ENCODE data around the gene C11orf21.
"Not testable (repeated sequence)": the region's sequence is repeated elsewhere in the genome, so short reads cannot be mapped to it uniquely, and the experiment has no call there.

C11orf21 gene
- total RNA-seq = 60.7 to 140 reads per million in 2 donors

- DNase-seq = peak; percentile 50
Observed at GRCh38 chr11:2301631-2302305, at the start of gene C11orf21, which contains the start of gene TSPAN32. C11orf21 (minus strand) TSS chr11:2301918; CDS start chr11:2301808, 110 bp downstream. TSPAN32 (plus strand) TSS chr11:2302013; CDS start chr11:2302150, 137 bp downstream.

DNA sequence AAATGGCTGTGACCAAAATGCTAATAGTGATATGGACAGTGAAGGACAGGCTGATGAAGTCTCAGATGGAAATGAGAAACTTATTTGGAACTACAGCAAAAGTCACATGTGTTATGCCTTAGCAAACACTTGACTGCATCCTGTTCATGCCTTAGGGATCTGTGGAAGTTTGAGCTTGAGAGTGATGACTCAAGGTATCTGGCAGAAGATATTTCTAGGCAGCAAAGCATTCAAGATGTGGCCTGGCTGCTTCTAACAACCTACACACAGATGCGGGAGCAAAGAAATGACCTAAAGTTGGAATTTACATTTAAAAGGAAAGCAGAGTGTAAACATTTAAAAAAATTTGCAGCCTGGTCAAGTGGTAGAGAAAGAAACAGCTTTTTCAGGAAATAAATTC lies 47.3 kb upstream of the C11orf21 start:
- no peak for DNase-seq

DNA sequence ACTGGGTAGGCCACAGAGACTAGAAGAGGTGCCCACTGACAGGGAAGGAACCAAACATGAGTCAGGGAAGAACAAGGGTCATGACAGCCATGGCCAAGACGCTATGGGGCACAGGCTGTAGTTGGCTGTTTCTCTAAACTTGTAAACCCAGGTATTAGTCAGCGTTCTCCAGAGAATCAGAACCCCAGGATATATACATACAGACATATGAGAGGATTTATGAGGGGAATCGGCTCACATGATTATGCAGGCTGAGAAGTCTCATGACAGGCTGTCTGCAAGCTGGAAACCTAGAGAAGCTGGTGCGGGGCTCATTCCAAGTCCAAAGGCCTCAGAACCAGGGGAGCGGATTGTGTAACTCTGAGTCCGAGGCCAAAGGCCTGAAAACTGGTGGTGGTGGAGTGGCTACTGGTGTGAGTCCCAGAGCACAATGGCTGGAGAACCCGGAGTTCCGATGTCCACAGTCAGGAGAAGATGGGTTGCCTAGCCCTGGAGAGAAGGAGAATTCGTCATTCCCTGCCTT lies 45.7 kb upstream of the C11orf21 start:
- DNase-seq = no peak

DNA sequence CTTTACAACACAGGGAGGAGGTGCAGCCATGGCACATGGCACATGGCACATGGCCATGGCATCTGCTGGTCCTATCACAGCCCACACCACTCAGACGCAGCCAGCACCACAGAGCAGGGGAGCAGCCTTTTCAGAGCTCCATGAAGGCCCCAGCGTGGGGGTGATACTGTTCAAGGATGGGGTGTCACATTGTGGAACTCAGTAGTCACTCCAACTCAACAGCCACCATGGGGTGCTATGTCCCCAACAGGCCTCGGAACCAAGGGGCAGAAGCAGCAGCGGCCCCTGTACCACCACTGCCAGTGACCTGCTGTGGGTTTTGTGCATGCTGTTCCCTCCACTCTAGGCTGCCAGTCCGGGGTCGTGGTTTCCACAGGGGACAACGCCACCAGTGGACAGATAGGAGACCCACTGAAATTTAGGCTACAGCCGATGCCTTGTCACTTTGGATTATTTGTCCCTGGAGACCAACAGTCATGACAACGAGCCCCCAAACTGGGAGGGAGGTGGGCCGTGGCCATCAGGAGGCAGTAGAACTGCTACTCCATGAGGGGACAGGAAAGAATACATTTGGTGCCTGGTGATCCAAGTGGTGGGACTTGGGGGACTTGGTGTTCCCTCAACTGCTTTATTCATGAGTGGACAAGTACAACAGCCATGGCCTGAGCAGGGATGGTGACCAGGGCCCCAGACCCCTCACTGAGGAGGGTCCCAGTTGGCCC lies 45.0 kb upstream of the C11orf21 start:
- no peak for DNase-seq

DNA sequence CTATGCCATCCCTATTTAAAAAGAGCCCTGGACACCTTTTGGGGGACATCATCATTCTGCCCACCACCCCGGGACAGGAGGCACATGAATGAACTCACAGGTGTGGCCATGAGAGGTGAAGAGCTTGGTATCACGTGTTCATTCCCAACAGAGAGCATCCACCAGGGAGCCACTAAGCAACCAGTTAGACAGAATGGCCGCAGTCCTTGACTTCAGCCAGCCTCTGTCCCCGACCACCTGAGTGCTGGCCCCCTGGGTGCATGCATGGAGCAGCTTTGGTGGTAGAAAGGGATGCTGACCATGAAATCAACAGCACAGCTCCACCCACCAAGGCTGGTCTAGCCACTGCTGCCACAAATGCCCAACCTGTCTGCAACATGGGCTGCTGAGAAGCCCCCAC lies 44.3 kb upstream of the C11orf21 start:
- no peak for DNase-seq

GRCh38 chr11:2345050-2345449 lies 43.3 kb upstream of the C11orf21 start:
- DNase-seq = no peak

DNA sequence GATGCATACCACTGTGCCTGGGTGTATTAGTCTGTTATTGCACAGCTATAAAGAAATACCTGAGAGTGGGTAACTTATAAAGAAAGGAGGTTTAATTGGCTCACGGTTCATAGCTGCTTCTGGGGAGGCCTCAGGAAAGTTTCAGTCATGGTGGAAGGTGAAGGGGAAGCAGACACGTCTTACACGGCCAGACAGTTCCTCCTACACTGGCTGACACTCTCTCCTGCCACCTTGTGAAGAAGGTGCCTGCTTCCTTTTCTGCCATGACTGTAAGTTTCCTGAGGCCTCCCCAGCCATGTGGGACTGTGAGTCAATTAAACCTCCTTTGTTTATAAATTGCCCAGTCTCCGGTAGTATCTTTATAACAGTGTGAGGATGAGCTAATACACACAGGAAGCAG lies 41.8 kb upstream of the C11orf21 start:
- DNase-seq = no peak

- DNase-seq = no peak
Observed at GRCh38 chr11:2342981-2343380, 41.3 kb upstream of the C11orf21 start.

DNA sequence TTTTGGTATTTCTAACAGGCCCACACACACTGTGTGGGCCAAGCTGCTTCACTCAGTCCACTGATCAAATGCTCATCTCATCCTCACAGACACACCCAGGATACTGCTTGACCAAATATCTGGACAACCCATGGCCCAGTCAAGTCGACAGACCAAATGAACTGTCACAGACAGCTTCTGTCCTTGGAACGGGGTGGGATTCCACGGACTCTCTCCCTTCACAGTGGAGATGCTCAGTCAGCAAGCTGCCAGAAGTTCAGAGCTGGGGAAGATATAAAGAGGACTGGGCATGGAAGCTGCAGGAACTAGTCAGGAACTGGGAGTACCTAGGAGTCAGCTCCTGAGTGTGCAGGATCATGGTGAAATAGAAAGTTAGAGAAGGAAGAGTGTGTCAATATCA lies 40.8 kb upstream of the C11orf21 start:
- no peak for DNase-seq

DNA sequence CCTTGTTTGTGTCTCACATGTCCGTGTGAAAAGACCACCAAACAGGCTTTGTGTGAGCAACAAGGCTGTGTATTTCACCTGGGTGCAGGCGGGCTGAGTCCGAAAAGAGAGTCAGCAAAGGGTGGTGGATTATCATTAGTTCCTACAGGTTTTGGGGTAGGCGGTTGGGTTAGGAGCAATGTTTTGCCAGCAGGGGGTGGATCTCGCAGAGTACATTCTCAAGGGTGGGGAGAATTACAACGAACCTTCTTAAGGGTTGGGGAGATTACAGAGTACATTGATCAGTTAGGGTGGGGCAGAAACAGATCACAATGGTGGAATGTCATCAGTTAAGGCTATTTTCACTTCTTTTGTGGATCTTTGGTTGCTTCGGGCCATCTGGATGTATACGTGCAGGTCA lies 37.0 kb upstream of the C11orf21 start:
- DNase-seq = not testable (repeated sequence)

DNA sequence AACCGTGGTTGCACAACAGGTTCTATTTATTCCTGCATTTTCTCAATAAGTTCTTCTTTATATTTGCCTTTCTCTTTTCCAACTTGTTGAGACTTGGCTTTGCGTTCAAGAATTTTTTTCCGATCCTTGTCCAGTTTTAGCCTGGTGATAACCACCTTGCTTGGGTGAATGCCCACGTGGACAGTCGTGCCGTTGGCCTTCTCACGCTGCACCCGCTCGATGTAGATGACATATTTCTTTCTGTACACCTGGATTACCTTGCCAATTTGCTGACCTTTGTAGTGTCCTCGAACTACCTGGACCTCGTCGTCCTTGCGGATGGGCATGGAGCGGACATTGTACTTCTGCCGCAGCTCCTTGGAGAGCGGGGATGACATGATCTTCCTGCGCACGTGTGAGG lies 33.6 kb upstream of the C11orf21 start:
- not testable (repeated sequence) for DNase-seq

- DNase-seq = not testable (repeated sequence)
Observed at GRCh38 chr11:2333486-2334205, 31.9 kb upstream of the C11orf21 start.

DNA sequence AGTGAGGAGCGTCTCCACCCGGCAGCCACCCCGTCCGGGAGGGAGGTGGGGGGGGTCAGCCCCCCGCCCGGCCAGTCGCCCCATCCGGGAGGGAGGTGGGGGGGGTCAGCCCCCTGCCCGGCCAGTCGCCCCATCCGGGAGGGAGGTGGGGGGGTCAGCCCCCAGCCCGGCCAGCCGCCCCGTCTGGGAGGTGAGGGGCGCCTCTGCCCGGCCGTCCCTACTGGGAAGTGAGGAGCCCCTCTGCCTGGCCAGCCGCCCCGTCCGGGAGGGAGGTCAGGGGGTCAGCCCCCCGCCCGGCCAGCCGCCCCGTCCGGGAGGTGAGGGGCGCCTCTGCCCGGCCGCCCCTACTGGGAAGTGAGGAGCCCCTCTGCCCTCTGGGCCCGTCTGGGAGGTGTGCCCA lies 30.9 kb upstream of the C11orf21 start:
- not testable (repeated sequence) for DNase-seq

- DNase-seq = no peak
Observed at GRCh38 chr11:2331404-2331803, 29.7 kb upstream of the C11orf21 start.

DNA sequence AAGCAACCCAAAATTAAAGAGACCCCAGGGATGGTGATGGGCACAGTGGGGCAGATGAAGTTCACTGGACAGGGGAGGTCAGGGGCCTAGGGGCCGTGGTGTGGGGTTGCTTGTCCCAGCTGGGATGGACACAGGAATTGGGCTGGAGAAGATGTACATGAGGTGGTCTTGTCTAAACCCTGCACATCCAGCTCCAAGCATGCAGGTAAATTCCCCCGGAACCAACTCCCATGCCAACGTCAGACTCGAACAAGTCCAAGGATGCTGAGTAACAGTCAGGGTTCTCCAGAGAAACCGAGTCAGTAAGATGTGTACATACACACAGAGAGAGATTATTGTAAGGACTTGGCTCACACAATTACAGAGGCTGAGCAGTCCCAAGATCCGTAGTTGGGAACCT lies 29.0 kb upstream of the C11orf21 start:
- DNase-seq = no peak

DNA sequence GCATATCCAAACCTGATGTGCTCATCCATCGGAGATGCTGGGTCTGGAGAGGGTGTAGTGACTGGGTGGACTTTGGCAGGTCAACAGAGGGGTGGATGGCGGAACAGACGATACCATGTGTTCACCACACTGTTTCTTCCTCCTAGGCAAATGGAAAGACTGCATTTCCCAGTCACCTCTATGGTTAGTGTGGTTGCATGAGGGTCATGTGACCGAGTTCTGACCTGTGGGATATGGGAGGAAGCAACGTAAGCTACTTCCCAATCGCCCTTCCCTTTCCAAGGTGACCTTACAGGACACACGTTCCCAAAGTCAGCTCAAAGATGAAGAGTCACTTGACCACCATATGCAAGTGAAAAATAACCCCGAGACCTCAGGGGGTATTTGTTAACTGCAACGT lies 27.8 kb upstream of the C11orf21 start:
- no peak for DNase-seq

GRCh38 chr11:2328656-2329354 lies 27.1 kb upstream of the C11orf21 start:
- no peak for DNase-seq

DNA sequence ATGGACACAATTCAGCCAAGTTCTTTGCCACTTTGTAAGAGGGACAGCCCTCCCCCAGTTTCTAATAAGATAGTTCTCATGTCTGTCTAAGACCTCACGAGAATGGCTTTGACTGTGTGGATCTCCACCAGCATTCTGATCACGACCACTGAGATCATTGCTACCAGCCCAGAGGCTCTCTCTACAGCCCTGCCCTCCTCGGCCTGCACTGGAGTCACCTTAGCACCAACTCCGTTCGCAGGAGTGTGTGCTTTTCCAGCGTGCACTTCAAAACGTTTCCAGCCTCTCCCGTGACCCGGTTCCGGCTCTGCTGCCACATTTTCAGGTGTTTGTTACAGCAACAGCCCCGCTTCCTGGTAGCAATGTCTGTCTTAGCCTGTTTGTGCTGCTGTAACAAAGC lies 26.3 kb upstream of the C11orf21 start:
- no peak for DNase-seq

DNA sequence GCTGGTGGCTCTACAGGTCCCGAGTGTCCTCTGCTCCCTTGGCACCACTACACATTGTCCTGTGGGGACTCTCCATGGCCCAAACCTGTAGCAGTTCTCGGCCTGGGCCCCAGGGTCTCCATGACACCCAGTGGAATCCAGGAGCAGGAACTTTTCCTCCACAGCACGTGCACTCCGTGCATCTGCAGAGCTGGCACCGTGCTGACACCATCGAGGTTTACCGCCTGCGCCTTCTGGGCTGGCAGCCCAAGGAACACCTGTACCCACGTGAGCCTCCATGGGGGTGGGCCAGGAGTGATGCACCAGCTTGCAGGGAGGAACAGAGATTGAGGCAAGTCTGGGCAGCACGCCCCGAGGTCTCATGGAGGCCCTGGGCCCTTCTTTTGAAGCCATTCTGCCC lies 25.3 kb upstream of the C11orf21 start:
- no peak for DNase-seq

DNA sequence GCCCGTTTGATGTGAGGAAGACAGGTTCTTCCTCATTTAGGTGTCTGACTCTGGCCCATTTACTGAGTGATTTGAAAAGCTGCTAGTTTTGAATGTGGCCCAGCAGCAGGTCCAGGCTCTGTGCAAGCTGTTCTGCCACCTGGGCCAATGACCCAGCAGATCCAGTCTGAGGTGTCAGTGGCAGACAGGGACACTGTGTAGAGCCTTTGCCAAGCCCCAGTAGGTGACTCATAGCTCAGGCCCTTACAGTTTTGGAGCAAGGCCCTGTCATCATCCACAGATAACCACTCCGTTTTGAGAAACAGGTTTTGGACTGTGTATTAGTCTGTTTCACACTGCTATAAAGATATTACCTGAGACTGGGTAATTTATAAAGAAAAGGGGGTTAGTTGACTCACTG lies 24.0 kb upstream of the C11orf21 start:
- no peak for DNase-seq

- DNase-seq = no peak
Observed at GRCh38 chr11:2325123-2325522, 23.4 kb upstream of the C11orf21 start.

DNA sequence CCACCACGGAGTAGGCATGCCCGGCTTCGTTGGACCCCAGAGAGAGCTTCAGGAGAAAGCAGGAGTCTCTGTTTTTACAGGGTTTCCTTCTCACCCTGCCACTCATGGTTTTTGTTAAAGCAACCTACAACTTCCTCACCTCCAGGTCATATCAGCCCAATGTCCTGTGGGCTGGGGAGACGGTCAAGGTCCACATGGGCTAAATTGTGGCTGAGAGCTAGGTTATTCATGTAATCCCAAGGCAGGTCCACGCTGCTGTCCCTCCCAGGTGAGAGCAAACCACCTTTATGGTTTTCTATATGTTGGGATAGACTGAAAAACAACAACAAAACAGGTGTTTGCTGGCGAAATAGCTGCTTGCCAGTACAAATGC lies 19.6 kb upstream of the C11orf21 start:
- no peak for DNase-seq

All from activated gamma-delta T cell (primary cell).